ENCODE measurements around the gene MUC4. TPM values are rescaled to one million over a fixed set of nuclear protein-coding genes. Genes with fewer than 3 reads are reported as not detected.
A peak's percentile ranks its signal among the peaks of the same experiment; 100 is the strongest.

MUC4 gene
- total RNA-seq, 1 experiment from 2014 or later: 0.03 TPM

- in situ Hi-C loops (cut with HindIII; ENCODE audit: low pct_unique_long_range_greater_than_20kb, low sequenced_read_pairs) (no loop called here), intact Hi-C loops (cut with micrococcal nuclease; ENCODE audit: unreplicated experiment) (loop anchor here (10.0 kb wide), 1 partner anchor 138 kb away; no protein-coding TSS in a partner anchor)
- TF ChIP-seq TCF7L2 (IDR thresholded peaks at IDR 0.05; ENCODE audit: low read depth, low read length) (no peak), CTCF (IDR thresholded peaks at IDR 0.05) (no peak), SIN3A (IDR thresholded peaks at IDR 0.05; ENCODE audit: borderline replicate concordance, insufficient read depth, low read depth, low read length) (no peak), REST (IDR thresholded peaks at IDR 0.05; ENCODE audit: insufficient read depth in 1 of 2, low read depth in 2 of 2, low read length in 1 of 2) (no peak), POLR2AphosphoS5 (IDR thresholded peaks at IDR 0.05; ENCODE audit: low read depth, low read length) (no peak)
- Histone ChIP-seq H3K27ac (ENCODE audit: low read length) (no peak overlapping the region), H3K9me3 (ENCODE audit: control insufficient read depth, insufficient read depth, low read depth, low read length) (no peaks in the 10 kb centered on the region), H3K36me3 (ENCODE audit: control insufficient read depth, insufficient read depth, low read length) (no peaks in the 10 kb centered on the region), H3K4me3 (ENCODE audit: low read depth in 2 of 2, low read length in 2 of 2) (no peak overlapping the region), H3K27me3 (ENCODE audit: control insufficient read depth, insufficient read depth, low read length) (no peaks in the 10 kb centered on the region), H3K4me1 (ENCODE audit: control insufficient read depth, insufficient read depth, low read length) (0 out of 2 replicates have a peak, but pooled peaks cover 3% of the 10 kb centered on the region)
- no peak for ATAC-seq
- BruUV-seq (replicated peaks): no TSS peak
- DNase-seq (ENCODE audit: low read depth, low spot score): no peak
- ChIA-PET CTCF (no interaction called here), POLR2A (no interaction called here)
Observed at GRCh38 chr3:195856410-195857084, 44.8 kb upstream of the MUC4 start.

- CTCF ChIA-PET: no interaction called here
- no peak overlapping the region for H3K27ac ChIP-seq (ENCODE audit: low read length)
- no peak for DNase-seq (ENCODE audit: low read depth, low spot score)
- in situ Hi-C loops (cut with HindIII; ENCODE audit: low pct_unique_long_range_greater_than_20kb, low sequenced_read_pairs): no loop called here
- H3K4me1 ChIP-seq (ENCODE audit: control insufficient read depth, insufficient read depth, low read length): 0 out of 2 replicates have a peak, but pooled peaks cover 3% of the 10 kb centered on the region
- TF ChIP-seq TCF7L2 (IDR thresholded peaks at IDR 0.05; ENCODE audit: low read depth, low read length) (no peak), CTCF (IDR thresholded peaks at IDR 0.05) (peak; percentile 65), REST (IDR thresholded peaks at IDR 0.05; ENCODE audit: insufficient read depth in 1 of 2, low read depth in 2 of 2, low read length in 1 of 2) (no peak), SIN3A (IDR thresholded peaks at IDR 0.05; ENCODE audit: borderline replicate concordance, insufficient read depth, low read depth, low read length) (no peak)
- H3K4me3 ChIP-seq (ENCODE audit: low read depth in 2 of 2, low read length in 2 of 2): no peak overlapping the region
- no peak for ATAC-seq
- no peaks in the 10 kb centered on the region for H3K36me3 ChIP-seq (ENCODE audit: control insufficient read depth, insufficient read depth, low read length)
- H3K9me3 ChIP-seq (ENCODE audit: control insufficient read depth, insufficient read depth, low read depth, low read length): no peaks in the 10 kb centered on the region
- H3K27me3 ChIP-seq (ENCODE audit: control insufficient read depth, insufficient read depth, low read length): no peaks in the 10 kb centered on the region
- POLR2A ChIA-PET: interaction anchor here (0.6 kb wide), 1 partner anchor 29 kb away, joined by 4 read pairs; no protein-coding TSS in a partner anchor
- intact Hi-C loops (cut with micrococcal nuclease; ENCODE audit: unreplicated experiment): loop anchor here (10.0 kb wide), 1 partner anchor 139 kb away; no protein-coding TSS in a partner anchor
- no TSS peak for BruUV-seq (replicated peaks)
Observed at GRCh38 chr3:195855471-195856409, 44.0 kb upstream of the MUC4 start.
